ENCODE measurements around the gene ADM5. TPM values are rescaled to one million over a fixed set of nuclear protein-coding genes. Genes with fewer than 3 reads are reported as not detected.

Gene ADM5
- total RNA-seq, 1 donor from 2014 or later, result 9.5 TPM

- Mint-ChIP-seq H3K9me3 (no peaks in the 10 kb centered on the region), H3K4me3 (no peak overlapping the region), H3K4me1 (no peaks in the 10 kb centered on the region), H3K27ac (no peak overlapping the region), H3K27me3 (no peaks in the 10 kb centered on the region), H3K36me3 (ENCODE audit: low read depth) (peaks cover 73% of the 10 kb centered on the region)
- DNase-seq (no peak), ATAC-seq (ENCODE audit: low read depth) (no peak)
- intact Hi-C loops (cut with micrococcal nuclease), result no loop called here
- CTCF ChIA-PET, result no interaction called here
- no peak for TF ChIP-seq CTCF (IDR thresholded peaks at IDR 0.05)
- POLR2A ChIA-PET, result interaction anchor here (0.6 to 1.0 kb wide), 4 partner anchors 9 to 36 kb away, joined by 3 to 4 read pairs (median 4); partner anchors contain the start of gene SCAF1
Observed at GRCh38 chr19:49655570-49656455, 33.6 kb upstream of the ADM5 start.

- DNase-seq (no peak), ATAC-seq (ENCODE audit: low read depth) (no peak)
- no peaks in the 10 kb centered on the region for H3K27me3 Mint-ChIP-seq
- intact Hi-C loops (cut with micrococcal nuclease), result no loop called here
- TF ChIP-seq CTCF (IDR thresholded peaks at IDR 0.05), result no peak
- ChIA-PET CTCF (no interaction called here), POLR2A (interaction anchor here (0.9 to 1.0 kb wide), 2 partner anchors 14 to 15 kb away, joined by 3 read pairs; partner anchors contain the start of gene SCAF1)
- no peak overlapping the region for H3K4me3 Mint-ChIP-seq
- peaks cover 78% of the 10 kb centered on the region for H3K36me3 Mint-ChIP-seq (ENCODE audit: low read depth)
- no peak overlapping the region for H3K27ac Mint-ChIP-seq
- H3K4me1 Mint-ChIP-seq, result no peaks in the 10 kb centered on the region
- H3K9me3 Mint-ChIP-seq, result no peaks in the 10 kb centered on the region
Observed at GRCh38 chr19:49656456-49657109, 32.8 kb upstream of the ADM5 start.

- no peaks in the 10 kb centered on the region for H3K4me1 Mint-ChIP-seq
- intact Hi-C loops (cut with micrococcal nuclease), result no loop called here
- H3K27ac Mint-ChIP-seq, result no peak overlapping the region
- H3K9me3 Mint-ChIP-seq, result no peaks in the 10 kb centered on the region
- DNase-seq, result no peak
- TF ChIP-seq CTCF (IDR thresholded peaks at IDR 0.05), result no peak
- H3K4me3 Mint-ChIP-seq, result no peak overlapping the region
- POLR2A ChIA-PET, result interaction anchor here (0.7 kb wide), 1 partner anchor 58 kb away, joined by 3 read pairs; no protein-coding TSS in a partner anchor
- peaks cover 82% of the 10 kb centered on the region for H3K36me3 Mint-ChIP-seq (ENCODE audit: low read depth)
- H3K27me3 Mint-ChIP-seq, result no peaks in the 10 kb centered on the region
- CTCF ChIA-PET, result no interaction called here
- ATAC-seq (ENCODE audit: low read depth), result no peak
Observed at GRCh38 chr19:49657493-49658138, 31.8 kb upstream of the ADM5 start.

- DNase-seq, result no peak
- no peaks in the 10 kb centered on the region for H3K9me3 Mint-ChIP-seq
- intact Hi-C loops (cut with micrococcal nuclease), result no loop called here
- ATAC-seq (ENCODE audit: low read depth), result no peak
- no peaks in the 10 kb centered on the region for H3K27me3 Mint-ChIP-seq
- H3K4me1 Mint-ChIP-seq, result peaks cover 5% of the 10 kb centered on the region
- ChIA-PET POLR2A (no interaction called here), CTCF (no interaction called here)
- H3K4me3 Mint-ChIP-seq, result no peak overlapping the region
- H3K27ac Mint-ChIP-seq, result no peak overlapping the region
- no peak for TF ChIP-seq CTCF (IDR thresholded peaks at IDR 0.05)
- H3K36me3 Mint-ChIP-seq (ENCODE audit: low read depth), result peaks cover 84% of the 10 kb centered on the region
Observed at GRCh38 chr19:49658139-49658517, 31.3 kb upstream of the ADM5 start.
